NT2/D1 (cell line): Measurements from ENCODE around the gene TMCC1.

Source experiments
- DNase-seq: peaks from one replicate; pipeline ENCODE4 v3.0.0-alpha.2; 2011; ENCODE audit warnings: low read depth, low spot score
- H3K27me3 ChIP-seq: 2 replicates; pipeline ENCODE4 v1.6.0; 2011; ENCODE audit warnings: mild to moderate bottlenecking; ENCODE audit not compliant: insufficient read length, insufficient read depth
- H3K36me3 ChIP-seq: 2 replicates; pipeline ENCODE4 v1.6.1; 2011; ENCODE audit warnings: mild to moderate bottlenecking, low read length, mixed read lengths; ENCODE audit not compliant: insufficient read depth, insufficient read length
- H3K4me1 ChIP-seq: 2 replicates; pipeline ENCODE4 v1.5.1; 2011; ENCODE audit not compliant: insufficient read depth, insufficient read length
- H3K4me3 ChIP-seq: 2 replicates; pipeline ENCODE4 v1.5.1; 2011; ENCODE audit warnings: low read depth; ENCODE audit not compliant: insufficient read length
- H3K9ac ChIP-seq: 2 replicates; pipeline ENCODE4 v1.6.0; 2011; ENCODE audit warnings: low read depth; ENCODE audit not compliant: insufficient read length
- H3K9me3 ChIP-seq: 2 replicates; pipeline ENCODE4 v1.5.1; 2011; ENCODE audit warnings: mild to moderate bottlenecking, low read length; ENCODE audit not compliant: insufficient read depth
- SUZ12 ChIP-seq: IDR thresholded peaks from 2 replicates; pipeline ENCODE4 v1.6.1; 2011; ENCODE audit not compliant: insufficient read length, insufficient read depth; ENCODE audit errors: extremely low read depth
- YY1 ChIP-seq: IDR thresholded peaks from 2 replicates; pipeline ENCODE4 v1.6.1; 2011; ENCODE audit not compliant: insufficient read length, insufficient read depth
- ZNF274 ChIP-seq: IDR thresholded peaks from 2 replicates; pipeline ENCODE4 v1.6.1; 2011; ENCODE audit warnings: mild to moderate bottlenecking, low read depth, low read length

The TMCC1 gene

DNA sequence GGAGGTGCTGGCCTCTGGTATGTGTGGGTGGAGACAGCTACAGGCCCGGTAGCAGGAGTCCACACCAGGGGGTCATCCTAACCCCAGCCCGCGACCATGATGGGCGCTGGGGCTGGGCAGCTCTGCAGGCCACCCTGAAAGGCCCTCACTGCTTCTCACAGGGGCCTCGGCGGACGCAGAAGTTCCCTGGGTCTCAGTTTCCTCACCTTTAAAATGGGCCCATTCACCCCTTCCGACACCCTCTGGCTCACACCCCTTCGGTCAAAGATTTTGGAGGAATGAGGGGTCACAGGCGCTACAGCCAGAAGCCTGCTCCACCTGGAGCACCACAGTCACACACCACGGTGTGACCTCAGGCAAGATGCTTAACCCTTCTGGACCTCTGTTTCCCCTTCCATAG, 295.0 kb downstream of the TMCC1 start:
- Histone ChIP-seq H3K9me3 (no peaks in the 10 kb centered on the region), H3K9ac (peak overlapping the region; percentile 33), H3K36me3 (peaks cover 63% of the 10 kb centered on the region), H3K4me3 (no peak overlapping the region), H3K27me3 (no peaks in the 10 kb centered on the region), H3K4me1 (peaks cover 84% of the 10 kb centered on the region)
- no peak for DNase-seq
- TF ChIP-seq SUZ12 (no peak), YY1 (no peak)

DNA sequence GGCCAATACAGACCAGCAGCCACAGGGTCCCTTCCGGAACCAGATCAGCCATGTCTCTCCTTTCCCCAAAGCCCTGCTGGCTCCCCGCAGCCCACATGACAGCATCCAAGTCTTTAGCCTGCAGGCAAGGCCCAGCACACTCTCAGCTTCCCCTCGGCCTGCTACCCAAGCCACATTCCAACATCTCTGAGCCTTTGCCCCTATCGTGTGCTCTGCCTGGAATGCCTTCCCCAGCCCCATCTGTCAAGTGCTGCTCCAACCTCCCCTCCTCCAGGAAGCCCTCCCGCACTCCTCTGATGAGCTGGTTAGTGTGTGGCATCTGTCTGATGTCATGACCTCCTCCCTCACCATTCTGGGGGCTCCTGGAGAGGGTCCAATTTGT, 295.5 kb downstream of the TMCC1 start:
- peak; percentile 77 for DNase-seq
- Histone ChIP-seq H3K36me3 (peaks cover 64% of the 10 kb centered on the region), H3K9me3 (no peaks in the 10 kb centered on the region), H3K27me3 (no peaks in the 10 kb centered on the region), H3K9ac (no peak overlapping the region), H3K4me1 (peaks cover 84% of the 10 kb centered on the region), H3K4me3 (no peak overlapping the region)
- TF ChIP-seq SUZ12 (no peak), ZNF274 (no peak), YY1 (no peak)
